Peyer's patch (tissue), 4 donors: ENCODE results near the gene CCDC69. TPM values are rescaled to one million over a fixed set of nuclear protein-coding genes. Genes with fewer than 3 reads are reported as not detected.

Experiments used
- DNase-seq, 3 donors: peaks; one replicate each; pipeline ENCODE4 v3.0.0-alpha.2; 2017 to 2019
- H3K27ac ChIP-seq, 4 donors: fragments of 200-600 bp; sonication (generic); one replicate each; pipeline ENCODE4 v1.5.1; 2016 to 2019
- H3K27me3 ChIP-seq, 2 donors: fragments of 200-600 bp; sonication (generic); one replicate each; pipeline ENCODE4 v1.5.1; 2019
- H3K36me3 ChIP-seq, 3 donors: fragments of 200-600 bp; sonication (generic); one replicate each; pipeline ENCODE4 v1.5.1; 2016 to 2019
- H3K4me1 ChIP-seq, 4 donors: fragments of 200-600 bp; sonication (generic); one replicate each; pipeline ENCODE4 v1.5.1; 2016 to 2019
- H3K4me3 ChIP-seq, 4 donors: fragments of 200-600 bp; sonication (generic); 1 replicate in 3 of 4; 2 replicates in 1 of 4; pipeline ENCODE4 v1.5.1; 2016 to 2019; ENCODE audit warnings: mild to moderate bottlenecking in 1 of 4
- H3K9me3 ChIP-seq, 4 donors: fragments of 200-600 bp; sonication (generic); one replicate each; pipeline ENCODE4 v1.5.1; 2016 to 2019; ENCODE audit warnings: mild to moderate bottlenecking in 1 of 4
- POLR2A ChIP-seq, 2 donors: fragments of 450-650 bp; IDR thresholded peaks; one replicate each; pipeline ENCODE4 v1.5.1; 2017; ENCODE audit warnings: antibody characterized with exemption in 2 of 2, mild to moderate bottlenecking in 2 of 2, moderate library complexity in 2 of 2
- total RNA-seq, 4 donors: library from RNA; depleted of rRNA; stranded (reverse); fragments of >200 nt; gene quantifications; one replicate each; pipeline ENCODE4 v1.1.0, GENCODE V29; 2016
- TF ChIP-seq, protein P1 (sequence below), 6 experiments: fragments of 450-650 bp in 4 of 6; fragments of 200-600 bp in 2 of 6; sonication (generic) in 1 of 6; IDR thresholded peaks; one replicate each; pipeline ENCODE4 v1.5.1; 2017 to 2019; ENCODE audit warnings: antibody characterized with exemption in 6 of 6, mild to moderate bottlenecking in 3 of 6, moderate library complexity in 1 of 6

Gene CCDC69
- total RNA-seq, 4 donors from 2014 or later, result 15.8 to 86.6 (median 33.3) TPM

- no peaks in the 10 kb centered on the region for H3K9me3 ChIP-seq
- peaks cover 0 to 4% (median 0%) of the 10 kb centered on the region in 4 donors for H3K4me1 ChIP-seq
- no peak overlapping the region for H3K27ac ChIP-seq
- no peak overlapping the region for H3K4me3 ChIP-seq
- DNase-seq, result peak in 1 of 3 donors; percentile 30
- TF ChIP-seq, protein P1, sequence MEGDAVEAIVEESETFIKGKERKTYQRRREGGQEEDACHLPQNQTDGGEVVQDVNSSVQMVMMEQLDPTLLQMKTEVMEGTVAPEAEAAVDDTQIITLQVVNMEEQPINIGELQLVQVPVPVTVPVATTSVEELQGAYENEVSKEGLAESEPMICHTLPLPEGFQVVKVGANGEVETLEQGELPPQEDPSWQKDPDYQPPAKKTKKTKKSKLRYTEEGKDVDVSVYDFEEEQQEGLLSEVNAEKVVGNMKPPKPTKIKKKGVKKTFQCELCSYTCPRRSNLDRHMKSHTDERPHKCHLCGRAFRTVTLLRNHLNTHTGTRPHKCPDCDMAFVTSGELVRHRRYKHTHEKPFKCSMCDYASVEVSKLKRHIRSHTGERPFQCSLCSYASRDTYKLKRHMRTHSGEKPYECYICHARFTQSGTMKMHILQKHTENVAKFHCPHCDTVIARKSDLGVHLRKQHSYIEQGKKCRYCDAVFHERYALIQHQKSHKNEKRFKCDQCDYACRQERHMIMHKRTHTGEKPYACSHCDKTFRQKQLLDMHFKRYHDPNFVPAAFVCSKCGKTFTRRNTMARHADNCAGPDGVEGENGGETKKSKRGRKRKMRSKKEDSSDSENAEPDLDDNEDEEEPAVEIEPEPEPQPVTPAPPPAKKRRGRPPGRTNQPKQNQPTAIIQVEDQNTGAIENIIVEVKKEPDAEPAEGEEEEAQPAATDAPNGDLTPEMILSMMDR (IDR thresholded peaks at IDR 0.05), result no peak
- TF ChIP-seq POLR2A (IDR thresholded peaks at IDR 0.05), result no peak
- H3K36me3 ChIP-seq, result no peaks in the 10 kb centered on the region
- no peaks in the 10 kb centered on the region for H3K27me3 ChIP-seq
These were observed 56.9 kb downstream of the CCDC69 start for GRCh38 chr5:151167022-151167421.

- Histone ChIP-seq H3K9me3 (no peaks in the 10 kb centered on the region), H3K27me3 (no peaks in the 10 kb centered on the region), H3K4me1 (peaks cover 0 to 4% (median 0%) of the 10 kb centered on the region in 4 donors), H3K36me3 (no peaks in the 10 kb centered on the region), H3K4me3 (no peak overlapping the region), H3K27ac (no peak overlapping the region)
- no peak for TF ChIP-seq POLR2A (IDR thresholded peaks at IDR 0.05)
- TF ChIP-seq, protein P1 (IDR thresholded peaks at IDR 0.05), result peak; percentile 81 to 96 (median 93)
- peak; percentile 74 to 93 (median 80) for DNase-seq
These were observed 59.1 kb downstream of the CCDC69 start for GRCh38 chr5:151164687-151165392.

DNA sequence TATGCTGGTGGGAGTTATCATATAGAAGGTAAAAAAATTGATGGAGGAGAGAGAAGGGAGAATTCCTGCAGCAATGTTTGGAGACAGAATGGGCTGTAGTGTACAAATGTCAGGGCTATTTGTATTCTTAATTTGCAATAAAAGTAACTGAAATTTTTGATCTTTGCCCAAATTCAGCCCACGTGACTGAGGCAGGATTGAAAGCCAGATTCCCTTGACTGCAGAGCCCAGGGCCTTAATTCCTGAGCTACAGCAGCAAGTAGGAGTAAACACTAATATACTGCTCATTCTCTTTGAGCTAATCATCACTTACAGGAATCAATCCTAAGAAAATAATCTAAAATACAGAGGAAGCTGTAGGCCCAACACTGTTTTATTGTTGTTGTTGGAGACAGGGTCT is 61.1 kb downstream of the CCDC69 start:
- peaks cover 0 to 9% (median 4%) of the 10 kb centered on the region in 4 donors for H3K4me1 ChIP-seq
- H3K27me3 ChIP-seq, result no peaks in the 10 kb centered on the region
- H3K36me3 ChIP-seq, result no peaks in the 10 kb centered on the region
- no peak for DNase-seq
- no peak overlapping the region for H3K4me3 ChIP-seq
- TF ChIP-seq, protein P1 (IDR thresholded peaks at IDR 0.05), result no peak
- TF ChIP-seq POLR2A (IDR thresholded peaks at IDR 0.05), result no peak
- H3K9me3 ChIP-seq, result no peaks in the 10 kb centered on the region
- H3K27ac ChIP-seq, result no peak overlapping the region

DNA sequence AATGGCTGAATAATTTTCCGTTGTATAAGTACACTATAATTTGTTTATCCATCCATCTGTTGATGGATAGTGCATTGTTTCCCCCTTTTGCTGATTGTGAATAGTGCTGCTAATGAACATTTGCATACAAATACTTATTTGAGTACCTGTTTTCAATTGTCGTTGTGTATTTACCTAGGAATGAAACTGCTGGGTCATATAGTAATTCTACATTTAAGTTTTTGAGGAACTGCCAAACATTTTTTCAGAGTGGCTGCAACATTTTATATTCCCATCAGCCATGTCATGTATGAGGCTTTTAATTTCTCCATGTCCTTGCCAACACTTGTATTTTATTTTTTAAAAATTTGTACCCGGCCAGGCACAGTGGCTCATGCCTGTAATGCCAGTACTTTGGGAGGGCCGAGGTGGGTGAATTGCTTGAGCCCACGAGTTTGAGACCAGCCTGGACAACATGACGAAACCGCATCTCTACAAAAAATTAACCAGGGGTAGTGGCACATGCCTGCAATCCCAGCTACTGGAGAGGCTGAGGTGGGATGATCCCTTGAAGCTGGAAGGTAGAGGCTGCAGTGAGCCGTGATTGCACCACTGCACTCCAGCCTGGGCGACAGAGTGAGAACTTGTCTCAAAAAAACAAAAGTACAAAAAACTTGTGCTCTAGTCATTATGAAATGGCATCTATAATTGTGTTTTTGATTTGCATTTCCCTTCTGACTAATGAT is 64.1 kb downstream of the CCDC69 start:
- TF ChIP-seq POLR2A (IDR thresholded peaks at IDR 0.05), result no peak
- TF ChIP-seq, protein P1 (IDR thresholded peaks at IDR 0.05), result no peak
- H3K36me3 ChIP-seq, result no peaks in the 10 kb centered on the region
- H3K27ac ChIP-seq, result no peak overlapping the region
- no peak overlapping the region for H3K4me3 ChIP-seq
- no peak for DNase-seq
- no peaks in the 10 kb centered on the region for H3K9me3 ChIP-seq
- H3K4me1 ChIP-seq, result peaks cover 0 to 31% (median 9%) of the 10 kb centered on the region in 4 donors
- no peaks in the 10 kb centered on the region for H3K27me3 ChIP-seq

DNA sequence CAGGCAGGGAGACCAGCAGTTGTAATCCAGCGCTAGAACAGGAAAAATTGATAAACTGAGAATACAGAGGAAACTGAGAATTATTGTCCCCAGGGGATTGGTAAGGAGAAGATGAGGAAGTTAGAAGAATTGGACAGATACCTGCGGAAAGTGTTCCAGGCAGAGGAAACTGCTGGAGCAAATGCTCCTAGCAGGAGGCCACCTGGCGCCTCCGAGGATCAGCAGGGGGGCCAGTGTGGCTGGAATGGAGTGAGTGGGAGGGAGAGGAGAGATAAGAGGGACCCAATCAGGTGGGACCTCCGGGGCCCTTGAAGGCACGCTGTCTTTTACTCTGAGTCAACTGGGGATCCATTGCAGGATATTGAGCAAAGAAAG is 65.6 kb downstream of the CCDC69 start:
- peak overlapping the region; percentile 72 to 85 (median 78) for H3K4me3 ChIP-seq
- DNase-seq, result peak in 1 of 3 donors; percentile 25
- TF ChIP-seq, protein P1 (IDR thresholded peaks at IDR 0.05), result no peak
- no peak for TF ChIP-seq POLR2A (IDR thresholded peaks at IDR 0.05)
- H3K9me3 ChIP-seq, result no peaks in the 10 kb centered on the region
- H3K27me3 ChIP-seq, result no peaks in the 10 kb centered on the region
- peaks cover 0 to 42% (median 22%) of the 10 kb centered on the region in 4 donors for H3K4me1 ChIP-seq
- H3K27ac ChIP-seq, result peak overlapping the region; percentile 89 to 97 (median 90)
- H3K36me3 ChIP-seq, result no peaks in the 10 kb centered on the region
